Left renal cortex interstitium (tissue), 4 donors: ENCODE results near the gene EDN3. TPM values are rescaled to one million over a fixed set of nuclear protein-coding genes. Genes with fewer than 3 reads are reported as not detected.
"Not testable (repeated sequence)": the region's sequence is repeated elsewhere in the genome, so short reads cannot be mapped to it uniquely, and the experiment has no call there.

Experiments used
- DNase-seq, 4 donors: peaks; one replicate each; pipeline ENCODE4 v3.0.0-alpha.2; 2013; ENCODE audit warnings: low read depth in 4 of 4, low spot score in 2 of 4, missing footprints in 1 of 4
- polyA plus RNA-seq, 4 donors: library from polyadenylated mRNA; unstranded; fragments of 120-200 nt; gene quantifications; one replicate each; pipeline ENCODE4 v1.2.1, GENCODE V29; 2013; ENCODE audit not compliant: insufficient read length in 4 of 4

Gene EDN3
- polyA plus RNA-seq, 4 donors, result 5.2 to 7.4 (median 6.3) TPM

DNA sequence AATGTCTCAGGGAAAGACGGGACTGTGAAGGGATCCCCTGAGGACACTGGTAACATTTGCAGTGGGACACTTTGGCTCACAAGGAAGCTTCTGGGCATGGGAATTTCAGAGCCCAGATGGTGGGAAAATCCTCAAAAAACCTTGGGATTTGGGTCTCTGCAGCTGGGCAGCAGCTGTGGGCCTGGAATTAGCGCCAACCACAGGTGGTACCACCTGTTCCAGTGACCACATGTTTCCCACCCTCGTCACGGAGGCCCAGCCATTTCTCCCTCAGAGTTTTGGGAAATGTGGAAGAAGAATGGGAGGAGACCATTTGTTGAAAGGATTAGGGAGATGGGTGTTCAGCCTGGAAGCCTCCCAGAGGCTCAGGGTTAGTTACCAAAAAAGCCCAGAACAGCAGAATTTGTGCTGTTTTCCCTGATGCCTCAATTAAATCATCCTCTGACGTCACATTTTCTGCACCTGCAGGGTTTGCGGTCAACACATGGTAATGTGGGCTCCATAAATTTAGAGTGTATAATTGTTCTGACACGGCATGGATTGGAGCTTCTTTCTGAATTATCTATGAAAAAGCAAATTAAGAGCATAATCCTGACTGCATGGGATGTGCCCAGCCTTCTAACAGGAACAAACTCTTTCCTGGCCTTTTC, 34.4 kb downstream of the EDN3 start:
- no peak for DNase-seq

DNA sequence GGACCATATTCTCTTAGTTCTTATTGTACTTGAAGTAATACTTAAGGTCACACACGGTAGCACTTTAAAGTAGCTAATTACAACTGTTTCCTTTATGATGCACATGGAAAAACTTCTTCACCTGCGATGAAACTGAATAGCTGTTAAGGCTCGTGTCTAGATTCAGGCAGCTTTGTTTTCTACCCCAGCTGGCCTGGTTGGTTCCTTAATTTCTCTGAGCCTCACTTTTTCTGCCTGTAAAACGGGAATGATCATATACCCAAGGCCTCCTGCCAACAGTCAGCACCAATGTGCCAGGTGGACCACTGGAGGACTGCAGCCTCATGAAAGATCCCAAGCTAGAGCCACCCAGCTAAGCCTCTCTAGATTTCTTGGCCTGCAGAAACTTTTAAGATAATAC, 35.0 kb downstream of the EDN3 start:
- no peak for DNase-seq

DNA sequence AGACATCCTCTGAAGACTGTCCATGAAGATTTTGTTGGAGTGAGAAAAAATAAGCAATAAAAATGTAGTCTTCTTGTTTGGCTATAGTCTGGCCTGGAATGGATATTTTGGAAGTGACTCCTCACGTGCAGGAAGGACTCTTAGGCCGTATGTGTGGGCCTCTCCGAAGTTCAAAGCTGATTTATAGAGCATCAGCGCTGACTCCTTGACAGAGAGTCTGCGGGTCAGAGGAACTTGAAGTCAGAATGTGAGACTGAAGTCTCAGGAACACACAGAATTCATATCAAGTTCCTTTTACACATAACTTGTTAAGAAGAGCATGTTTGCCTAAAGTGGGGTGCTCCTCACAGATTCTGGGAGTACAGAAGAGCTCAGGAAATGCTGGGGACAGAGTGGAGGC, 36.1 kb downstream of the EDN3 start:
- no peak for DNase-seq

DNA sequence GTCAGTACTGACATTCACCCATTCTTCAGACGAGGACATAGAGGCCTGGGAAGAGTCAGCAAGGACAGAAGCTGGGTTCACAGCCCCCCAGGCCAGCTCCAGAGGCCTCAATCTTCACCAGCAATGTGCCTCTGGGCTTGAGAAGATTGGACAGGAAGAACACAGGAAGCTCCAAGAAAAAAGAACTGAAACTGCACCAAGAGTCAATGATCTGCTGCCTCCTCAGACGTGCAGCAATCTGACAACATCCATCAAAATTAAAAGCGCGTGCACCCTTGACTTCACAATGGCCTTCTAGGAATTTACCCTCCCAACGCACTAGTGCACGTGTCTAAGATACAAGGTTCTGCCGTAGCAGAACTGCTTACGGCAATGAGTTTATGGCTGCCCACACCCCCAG, 38.0 kb downstream of the EDN3 start:
- not testable (repeated sequence) for DNase-seq

DNA sequence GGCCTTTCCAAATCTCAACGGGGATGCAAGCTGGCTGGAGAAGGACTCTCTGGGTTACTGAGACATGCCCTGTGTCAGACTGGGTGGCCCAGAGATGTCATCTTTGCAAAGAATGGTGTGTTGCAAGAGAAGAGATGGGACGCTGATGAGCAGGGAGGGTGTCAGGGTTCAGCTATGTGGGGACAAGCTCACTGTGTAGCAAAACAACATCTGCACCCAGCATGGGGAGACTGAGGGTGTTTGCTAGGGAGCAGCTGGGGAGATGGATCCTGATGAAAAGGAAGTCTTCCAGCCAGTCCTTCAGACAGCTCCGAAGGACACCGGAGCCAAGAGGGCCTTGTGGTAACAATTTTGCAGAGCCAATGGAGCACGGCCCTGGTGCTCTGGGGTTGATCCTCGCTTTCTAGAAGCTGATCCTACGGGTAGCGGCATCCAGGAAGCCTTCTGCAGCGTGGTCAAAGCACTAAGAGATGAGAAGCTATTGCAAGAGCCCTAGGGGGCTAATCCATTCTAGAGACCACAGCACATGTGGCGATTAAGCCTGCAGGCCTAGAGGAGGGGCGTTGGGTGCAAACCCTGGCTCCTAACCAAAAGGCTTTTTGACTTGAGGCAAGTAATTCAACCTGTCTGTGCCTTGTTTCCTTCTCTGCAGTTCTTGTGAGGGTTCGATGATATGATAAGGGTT, 39.9 kb downstream of the EDN3 start:
- no peak for DNase-seq

DNA sequence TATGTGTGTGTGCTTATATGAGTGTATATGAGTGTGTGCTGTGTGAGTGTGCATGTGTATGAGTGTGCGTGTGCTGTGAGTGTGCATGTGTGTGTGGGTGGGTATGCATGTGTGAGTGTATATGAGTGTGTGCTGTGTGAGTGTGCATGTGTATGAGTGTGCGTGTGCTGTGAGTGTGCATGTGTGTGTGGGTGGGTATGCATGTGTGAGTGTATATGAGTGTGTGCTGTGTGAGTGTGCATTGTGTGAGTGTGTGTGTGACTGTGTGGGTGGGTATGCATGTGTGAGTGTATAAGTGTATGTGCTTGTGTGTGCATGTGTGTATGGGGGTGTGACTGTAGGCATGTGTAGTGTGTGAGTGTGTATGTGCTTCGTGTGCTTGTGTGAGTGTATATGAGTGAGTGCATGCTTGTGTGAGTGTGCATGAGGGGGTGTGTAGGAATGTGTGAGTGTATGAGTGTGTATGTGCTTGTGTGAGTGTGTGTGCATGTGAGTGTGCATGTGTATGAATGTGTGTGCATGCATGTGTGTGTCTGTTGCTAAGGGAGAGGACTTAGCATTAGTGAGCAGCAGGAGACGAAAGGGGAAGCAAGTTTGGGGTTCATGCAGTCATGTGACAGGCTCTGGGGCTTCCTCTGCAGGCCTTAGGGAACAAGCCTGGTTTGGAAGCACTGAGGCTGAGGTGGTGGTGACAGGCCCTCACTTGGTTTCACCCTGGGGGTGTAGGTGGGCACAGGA, 41.0 kb downstream of the EDN3 start:
- DNase-seq, result not testable (repeated sequence)

DNA sequence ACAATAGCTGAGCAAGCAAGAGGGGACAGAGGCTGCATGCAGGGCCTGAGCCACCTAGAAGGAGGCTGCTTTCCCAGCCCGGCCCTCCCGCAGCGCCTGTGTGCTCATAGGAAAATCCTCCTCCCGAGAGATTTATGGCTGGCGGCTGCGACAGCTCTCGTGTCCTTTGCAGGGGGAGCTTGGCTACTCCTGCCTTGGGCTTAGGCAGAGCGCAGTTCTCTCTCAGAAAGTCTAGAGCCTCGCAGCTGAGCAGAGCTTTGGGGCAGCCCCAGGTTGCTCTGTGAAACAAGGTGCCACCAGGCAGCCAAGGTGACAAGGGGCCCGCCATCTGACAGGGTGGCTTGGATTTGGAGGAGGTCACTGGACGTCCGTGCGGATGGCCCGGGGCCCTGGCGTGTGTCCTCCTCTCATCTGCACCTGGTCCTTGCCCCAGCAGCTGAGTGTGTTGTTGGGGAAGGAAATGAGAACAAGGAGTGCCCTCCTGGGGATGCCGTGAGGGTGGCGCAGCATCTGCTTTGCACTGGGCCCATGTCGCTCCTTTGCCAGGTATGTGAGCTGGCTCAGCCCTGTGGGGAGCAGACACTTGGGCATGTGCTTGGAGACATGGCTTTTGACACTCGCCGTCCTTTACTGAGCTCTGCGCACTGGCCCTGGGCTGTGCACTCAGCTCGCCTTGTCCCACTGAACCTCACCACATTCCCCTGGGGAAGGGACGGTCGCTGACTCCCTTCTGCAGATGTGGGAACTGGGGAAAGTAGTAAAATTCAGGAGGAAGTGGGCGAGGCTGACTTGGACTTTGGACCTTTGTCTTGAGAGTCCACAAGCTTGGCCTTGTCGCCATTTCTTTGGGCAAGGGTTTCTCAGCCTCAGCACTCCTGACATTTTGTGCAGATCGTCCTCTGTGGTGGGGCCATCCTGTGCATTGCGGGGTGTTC, 41.9 kb downstream of the EDN3 start:
- peak in 2 of 4 donors; percentile 66 to 73 for DNase-seq

DNA sequence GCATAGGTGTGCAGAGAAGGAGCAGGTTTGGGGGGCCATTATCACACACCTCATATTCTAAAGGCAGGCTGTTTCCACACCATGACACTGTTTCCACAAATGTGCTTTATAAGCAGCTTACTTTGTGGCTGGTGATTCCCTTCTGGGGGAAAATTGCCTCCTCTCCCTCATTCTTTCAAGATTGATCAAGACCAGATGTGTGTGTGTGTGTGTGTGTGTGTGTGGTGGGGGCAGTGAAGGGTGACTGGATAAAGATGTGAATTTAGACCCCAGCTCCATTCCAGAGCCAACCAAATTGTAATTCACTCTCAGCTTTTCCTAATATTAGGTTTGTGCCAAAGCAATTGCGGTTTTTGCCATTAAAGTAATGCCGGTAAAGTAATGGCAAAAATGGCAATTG, 45.6 kb downstream of the EDN3 start:
- no peak for DNase-seq

DNA sequence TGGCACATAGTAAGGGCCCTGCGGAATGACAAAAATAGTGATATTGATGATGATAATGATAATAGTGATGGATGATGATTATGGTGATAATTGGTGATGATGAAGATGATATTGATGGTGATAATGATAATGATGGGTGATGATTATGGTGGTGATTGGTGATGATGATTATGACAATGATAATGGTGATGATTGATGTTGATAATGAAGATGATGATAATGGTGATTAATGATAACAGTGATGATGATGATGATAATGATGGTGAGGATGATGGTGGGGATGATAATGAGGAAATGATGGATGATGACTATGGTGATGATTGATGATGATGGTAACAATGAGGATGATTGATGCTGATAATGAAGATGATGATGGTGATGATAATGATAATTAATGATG, 48.9 kb downstream of the EDN3 start:
- DNase-seq, result no peak

DNA sequence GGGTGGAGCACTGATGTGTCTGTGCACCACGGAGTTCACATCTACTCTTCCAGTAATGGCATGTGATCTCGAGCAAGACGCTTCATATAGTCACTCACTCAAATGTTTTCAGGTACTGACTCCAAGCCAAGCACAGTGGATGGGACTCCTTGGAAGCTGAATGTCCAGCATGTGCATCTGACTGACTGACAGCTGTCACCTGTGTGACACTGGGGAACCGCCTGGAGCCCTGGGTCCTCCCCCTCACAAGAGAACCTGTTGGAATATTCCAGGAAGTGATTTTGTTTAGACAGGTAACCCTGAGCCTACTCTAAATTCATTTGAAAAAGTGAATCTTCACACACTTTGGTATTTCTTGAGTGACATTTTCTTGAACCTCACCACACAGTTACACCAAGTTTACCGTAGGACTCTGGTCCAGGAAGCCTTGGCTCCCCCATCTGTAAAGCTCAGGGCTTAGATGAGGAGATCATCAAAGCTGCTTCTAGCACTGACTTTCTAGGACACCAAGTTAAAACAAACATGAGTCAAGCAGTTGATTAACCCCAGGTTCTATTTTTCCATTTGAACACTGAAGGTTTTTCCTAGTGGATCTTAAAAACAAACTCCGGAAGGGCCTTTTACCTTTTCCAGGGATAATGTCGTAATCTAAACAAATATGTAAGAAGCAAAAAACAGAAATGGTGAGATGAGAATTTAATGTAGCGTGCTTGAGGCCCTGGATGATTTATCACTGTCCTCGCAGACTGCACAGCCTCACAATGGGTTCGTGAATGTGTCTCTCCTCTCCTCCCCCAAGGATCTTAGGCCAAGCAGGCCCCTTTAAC, 50.1 kb downstream of the EDN3 start:
- no peak for DNase-seq

DNA sequence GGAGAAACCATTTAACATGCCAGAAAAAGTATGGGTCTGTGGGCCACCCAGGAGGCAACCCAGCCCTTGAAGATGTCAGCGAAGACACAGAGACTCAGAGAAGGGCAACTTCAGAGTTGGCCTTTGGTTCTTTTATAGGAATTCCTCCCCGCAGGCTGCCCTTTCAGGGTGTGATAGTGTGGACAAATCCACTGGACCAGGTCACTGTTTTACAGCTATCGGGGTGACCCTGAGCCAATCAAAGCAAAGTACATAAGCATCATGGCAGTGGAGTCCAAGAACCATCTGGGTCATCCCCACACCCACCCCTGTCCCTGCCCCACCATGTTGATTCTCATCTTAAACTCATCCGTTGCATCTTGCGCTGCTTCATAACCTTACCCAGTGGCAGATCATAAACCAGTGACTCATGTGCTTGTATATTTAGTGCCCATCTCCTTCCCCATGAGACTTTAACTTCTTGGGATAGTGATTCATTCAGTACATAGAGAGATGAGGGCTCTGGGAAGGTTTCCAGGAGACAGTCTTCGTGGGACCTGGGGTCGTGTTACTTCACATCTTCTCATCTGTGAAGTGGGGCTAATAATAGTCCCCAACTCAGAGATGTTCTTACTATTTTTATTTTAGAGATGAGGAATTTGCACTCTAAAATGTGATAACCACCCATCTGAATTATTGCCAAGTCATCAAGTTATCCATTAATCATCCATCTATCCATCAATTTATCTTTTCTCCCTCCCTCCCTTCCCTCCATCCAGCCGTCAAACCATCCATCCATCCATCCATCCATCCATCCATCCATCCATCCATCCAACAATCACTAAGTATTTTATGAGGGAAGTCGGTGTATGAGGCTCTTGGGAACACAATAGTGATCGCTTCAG, 51.0 kb downstream of the EDN3 start:
- no peak for DNase-seq

DNA sequence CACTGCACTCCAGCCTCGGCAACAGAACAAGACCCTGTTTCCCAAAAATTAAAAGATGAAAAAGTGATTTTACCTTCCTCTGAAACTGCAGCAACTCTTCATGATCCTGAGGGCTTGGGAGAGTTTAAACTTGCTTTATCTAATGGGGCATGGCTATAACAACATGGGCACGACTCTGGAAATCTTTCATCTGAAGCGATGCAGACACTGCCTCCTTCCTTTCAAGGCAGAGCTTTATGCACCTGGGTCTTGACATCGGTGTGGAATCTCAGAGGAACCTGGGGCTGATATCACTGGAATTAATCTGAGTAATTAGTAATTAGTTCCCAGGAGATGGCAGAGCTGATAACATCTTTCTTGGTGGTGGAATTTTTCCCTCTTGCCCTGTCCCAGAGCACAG, 52.1 kb downstream of the EDN3 start:
- DNase-seq, result no peak

DNA sequence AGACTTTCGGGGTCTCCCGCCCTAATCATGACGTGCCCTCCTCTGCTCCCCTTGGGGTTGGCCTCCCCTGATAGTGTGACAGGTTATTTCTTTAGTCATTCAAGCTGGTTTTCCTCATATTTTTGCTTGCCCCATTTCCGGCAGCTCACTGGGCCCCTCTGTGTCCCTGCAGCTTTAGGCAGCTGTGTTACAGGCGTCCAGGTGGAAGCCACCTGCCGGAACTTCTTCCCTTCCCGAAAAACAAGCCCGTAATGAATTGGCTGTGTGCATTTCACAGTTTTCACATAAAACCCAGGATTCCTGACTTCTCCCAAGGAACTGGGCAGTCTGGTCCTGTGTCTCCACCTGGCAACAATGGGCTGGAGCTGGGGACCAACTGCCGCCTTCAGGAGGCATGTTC, 52.6 kb downstream of the EDN3 start:
- no peak for DNase-seq

DNA sequence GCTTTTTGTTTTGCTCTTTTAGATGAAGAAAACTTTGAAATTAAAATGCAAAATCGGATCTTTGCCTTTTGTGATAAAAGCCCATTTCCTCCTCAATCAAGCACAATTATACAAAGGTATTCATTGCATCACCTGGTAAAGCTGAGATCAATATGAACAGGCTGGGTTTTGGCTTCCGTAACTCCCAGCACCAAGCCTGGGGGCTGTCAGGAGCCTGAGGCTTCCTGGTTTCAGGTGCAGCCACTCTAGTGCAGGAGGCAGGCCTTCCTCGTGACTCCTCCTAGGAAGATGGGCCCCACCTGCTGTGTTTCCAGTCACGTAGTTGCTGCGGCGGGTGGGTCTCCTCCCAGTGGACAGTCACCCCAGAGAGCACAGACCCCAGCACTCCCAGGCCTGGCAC, 54.0 kb downstream of the EDN3 start:
- DNase-seq, result no peak

DNA sequence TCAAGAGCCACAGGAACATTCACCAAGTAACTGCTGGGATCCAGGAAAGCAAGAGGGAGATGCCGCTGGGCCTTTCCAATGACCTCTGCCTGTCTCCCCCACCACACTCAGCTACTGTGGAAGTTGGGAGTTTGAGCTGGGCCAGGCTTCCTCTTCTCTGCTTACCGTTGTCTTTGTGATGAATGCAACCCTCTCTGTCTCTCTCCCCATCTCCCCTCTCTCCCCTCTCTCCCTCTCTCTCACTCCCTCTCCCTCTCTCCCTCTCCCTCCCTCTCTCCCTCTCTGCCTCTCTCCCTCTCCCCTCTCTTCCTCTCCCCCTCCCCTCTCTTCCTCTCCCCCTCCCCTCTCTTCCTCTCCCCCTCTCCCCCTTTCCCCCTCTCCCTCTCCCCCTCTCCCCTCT, 54.8 kb downstream of the EDN3 start:
- DNase-seq, result no peak

DNA sequence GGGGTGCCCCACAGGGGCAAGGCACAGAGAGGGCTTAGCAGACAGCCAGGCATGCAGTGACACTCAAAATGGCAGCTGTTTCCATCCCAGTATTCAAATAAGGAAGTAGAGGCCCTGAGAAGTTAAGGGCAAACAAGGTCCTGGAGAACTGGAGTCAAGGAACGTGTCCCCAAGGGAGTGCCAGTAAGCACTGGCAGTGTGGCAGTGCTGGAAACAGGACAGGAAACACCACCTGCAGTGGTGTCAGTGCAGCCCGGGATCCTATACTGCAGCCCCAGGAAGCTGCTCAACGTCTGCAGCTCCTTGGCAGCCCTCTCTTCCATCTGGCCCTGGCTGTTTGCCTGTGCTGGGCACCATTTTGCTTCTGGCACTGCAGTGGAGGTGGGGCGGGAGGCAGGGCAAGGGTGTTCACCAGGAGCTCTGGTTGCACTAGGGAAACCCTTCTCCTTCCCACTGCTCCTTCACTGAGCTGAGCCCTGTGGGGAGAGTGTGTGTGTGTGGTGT, 56.3 kb downstream of the EDN3 start:
- DNase-seq, result no peak

DNA sequence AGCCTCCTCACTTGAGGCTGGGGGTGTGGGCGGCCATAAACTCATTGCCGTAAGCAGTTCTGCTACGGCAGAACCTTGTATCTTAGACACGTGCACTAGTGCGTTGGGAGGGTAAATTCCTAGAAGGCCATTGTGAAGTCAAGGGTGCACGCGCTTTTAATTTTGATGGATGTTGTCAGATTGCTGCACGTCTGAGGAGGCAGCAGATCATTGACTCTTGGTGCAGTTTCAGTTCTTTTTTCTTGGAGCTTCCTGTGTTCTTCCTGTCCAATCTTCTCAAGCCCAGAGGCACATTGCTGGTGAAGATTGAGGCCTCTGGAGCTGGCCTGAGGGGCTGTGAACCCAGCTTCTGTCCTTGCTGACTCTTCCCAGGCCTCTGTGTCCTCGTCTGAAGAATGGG, 58.4 kb downstream of the EDN3 start:
- DNase-seq, result not testable (repeated sequence)

DNA sequence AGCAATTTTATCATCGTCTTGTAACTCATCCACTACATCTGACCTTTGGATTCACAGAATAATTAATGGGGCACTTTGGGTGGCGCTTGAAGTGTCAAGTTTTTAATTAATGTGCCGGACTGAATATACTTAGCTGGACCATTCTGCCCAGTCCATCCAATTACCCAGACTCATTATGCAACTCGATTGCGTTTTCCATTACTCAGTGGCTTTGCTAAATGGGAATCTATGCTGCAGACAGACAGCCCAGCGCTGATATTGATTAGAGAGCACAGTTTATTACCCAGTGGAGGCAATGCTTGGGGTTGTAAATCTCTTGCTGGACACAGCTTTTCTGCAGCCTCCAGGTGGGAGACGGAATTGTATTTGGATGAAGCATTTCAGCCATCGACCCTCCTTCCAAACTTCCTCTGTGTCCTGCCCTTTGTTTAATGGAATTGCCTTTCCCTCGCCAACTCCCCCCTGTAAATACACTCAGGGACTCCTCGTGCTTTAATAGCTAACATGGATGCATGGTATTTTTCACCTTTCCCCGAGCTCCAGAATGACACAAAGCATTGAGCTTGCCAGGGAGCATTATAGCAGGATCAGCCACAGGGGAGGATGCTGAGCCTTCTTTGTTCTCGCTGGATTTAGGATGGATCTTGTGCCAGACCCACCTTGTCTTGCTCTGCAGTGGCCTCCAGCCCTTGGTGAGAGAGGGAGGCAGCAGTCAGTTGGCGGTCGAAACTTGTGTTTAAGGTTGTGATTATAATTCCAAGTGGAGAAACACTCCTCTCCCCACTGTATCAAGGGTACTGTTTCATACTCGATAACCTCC, 59.7 kb downstream of the EDN3 start:
- no peak for DNase-seq
